ENCODE measurements around the gene CDK2.
A peak's percentile ranks its signal among the peaks of the same experiment; 100 is the strongest.

The CDK2 gene

GRCh38 chr12:56004211-56004610 is 37.6 kb downstream of the CDK2 start:
- Histone ChIP-seq H3K9ac (ENCODE audit: low read depth, low read length) (no peak overlapping the region), H3K4me1 (ENCODE audit: control insufficient read depth, insufficient read depth, low read length) (no peaks in the 10 kb centered on the region), H3K27me3 (ENCODE audit: control insufficient read depth, insufficient read depth, low read length) (no peaks in the 10 kb centered on the region), H3K4me3 (ENCODE audit: low read depth, low read length) (no peak overlapping the region), H3K36me3 (ENCODE audit: control insufficient read depth, insufficient read depth, low read length) (peaks cover 14% of the 10 kb centered on the region), H3K9me3 (ENCODE audit: control insufficient read depth, insufficient read depth, low read length) (no peaks in the 10 kb centered on the region)

GRCh38 chr12:56007564-56008559 is 41.2 kb downstream of the CDK2 start:
- Histone ChIP-seq H3K36me3 (ENCODE audit: control insufficient read depth, insufficient read depth, low read length) (peaks cover 14% of the 10 kb centered on the region), H3K9ac (ENCODE audit: low read depth, low read length) (peak overlapping the region; percentile 71), H3K27me3 (ENCODE audit: control insufficient read depth, insufficient read depth, low read length) (no peaks in the 10 kb centered on the region), H3K4me3 (ENCODE audit: low read depth, low read length) (peak overlapping the region; percentile 90), H3K9me3 (ENCODE audit: control insufficient read depth, insufficient read depth, low read length) (no peaks in the 10 kb centered on the region), H3K4me1 (ENCODE audit: control insufficient read depth, insufficient read depth, low read length) (no peaks in the 10 kb centered on the region)

- Histone ChIP-seq H3K4me3 (ENCODE audit: low read depth, low read length) (no peak overlapping the region), H3K9ac (ENCODE audit: low read depth, low read length) (no peak overlapping the region), H3K9me3 (ENCODE audit: control insufficient read depth, insufficient read depth, low read length) (no peaks in the 10 kb centered on the region), H3K27me3 (ENCODE audit: control insufficient read depth, insufficient read depth, low read length) (no peaks in the 10 kb centered on the region), H3K4me1 (ENCODE audit: control insufficient read depth, insufficient read depth, low read length) (no peaks in the 10 kb centered on the region), H3K36me3 (ENCODE audit: control insufficient read depth, insufficient read depth, low read length) (no peaks in the 10 kb centered on the region)
These were observed 43.5 kb downstream of the CDK2 start for GRCh38 chr12:56010111-56010570.

- no peaks in the 10 kb centered on the region for H3K9me3 ChIP-seq (ENCODE audit: control insufficient read depth, insufficient read depth, low read length)
- no peaks in the 10 kb centered on the region for H3K4me1 ChIP-seq (ENCODE audit: control insufficient read depth, insufficient read depth, low read length)
- H3K4me3 ChIP-seq (ENCODE audit: low read depth, low read length): no peak overlapping the region
- no peaks in the 10 kb centered on the region for H3K27me3 ChIP-seq (ENCODE audit: control insufficient read depth, insufficient read depth, low read length)
- H3K36me3 ChIP-seq (ENCODE audit: control insufficient read depth, insufficient read depth, low read length): no peaks in the 10 kb centered on the region
- no peak overlapping the region for H3K9ac ChIP-seq (ENCODE audit: low read depth, low read length)
These were observed 45.0 kb downstream of the CDK2 start for GRCh38 chr12:56011509-56012090.

DNA sequence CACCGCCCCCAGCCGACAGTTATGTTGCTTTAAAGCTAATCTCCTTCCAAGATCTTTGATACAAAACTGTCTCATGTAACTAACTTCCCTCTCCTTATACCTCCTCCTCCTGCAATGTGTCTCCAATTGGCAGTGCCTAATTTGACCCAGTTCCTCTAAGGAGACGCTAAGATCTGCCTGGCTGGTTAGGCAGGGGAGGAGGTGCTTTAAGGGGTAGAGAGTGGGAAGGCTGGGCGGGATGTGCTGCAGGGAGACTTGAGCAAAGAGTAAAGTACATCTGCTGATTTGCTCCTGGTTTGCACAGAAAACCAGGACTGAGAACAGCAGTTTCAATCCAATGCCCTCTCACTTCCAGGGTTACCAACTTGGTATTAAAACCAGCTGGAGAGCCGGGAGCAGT is 46.9 kb downstream of the CDK2 start:
- H3K9me3 ChIP-seq (ENCODE audit: control insufficient read depth, insufficient read depth, low read length): no peaks in the 10 kb centered on the region
- no peak overlapping the region for H3K4me3 ChIP-seq (ENCODE audit: low read depth, low read length)
- no peaks in the 10 kb centered on the region for H3K36me3 ChIP-seq (ENCODE audit: control insufficient read depth, insufficient read depth, low read length)
- no peaks in the 10 kb centered on the region for H3K4me1 ChIP-seq (ENCODE audit: control insufficient read depth, insufficient read depth, low read length)
- no peaks in the 10 kb centered on the region for H3K27me3 ChIP-seq (ENCODE audit: control insufficient read depth, insufficient read depth, low read length)
- no peak overlapping the region for H3K9ac ChIP-seq (ENCODE audit: low read depth, low read length)

DNA sequence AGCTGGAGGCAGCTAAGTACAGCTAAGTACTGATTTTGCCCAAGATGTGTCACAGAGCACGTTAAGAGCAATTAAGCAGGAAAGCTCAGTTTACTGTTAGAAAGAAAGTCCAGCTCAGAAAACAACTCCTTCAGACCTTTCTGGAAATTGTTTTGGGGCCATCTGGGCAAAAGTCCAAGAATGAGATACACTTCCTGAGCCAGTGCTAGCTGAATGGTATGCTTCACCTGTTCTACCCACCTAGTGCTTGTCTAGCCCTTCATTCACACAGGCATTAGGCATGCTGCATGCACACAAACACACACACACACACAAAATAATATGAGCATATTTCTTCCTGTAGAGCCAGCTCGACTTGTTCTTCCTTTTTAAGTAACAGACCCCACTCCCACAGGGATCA is 47.6 kb downstream of the CDK2 start:
- H3K9ac ChIP-seq (ENCODE audit: low read depth, low read length): no peak overlapping the region
- H3K4me1 ChIP-seq (ENCODE audit: control insufficient read depth, insufficient read depth, low read length): no peaks in the 10 kb centered on the region
- H3K27me3 ChIP-seq (ENCODE audit: control insufficient read depth, insufficient read depth, low read length): no peaks in the 10 kb centered on the region
- H3K9me3 ChIP-seq (ENCODE audit: control insufficient read depth, insufficient read depth, low read length): no peaks in the 10 kb centered on the region
- no peaks in the 10 kb centered on the region for H3K36me3 ChIP-seq (ENCODE audit: control insufficient read depth, insufficient read depth, low read length)
- H3K4me3 ChIP-seq (ENCODE audit: low read depth, low read length): no peak overlapping the region

GRCh38 chr12:56017181-56017580 is 50.6 kb downstream of the CDK2 start:
- no peaks in the 10 kb centered on the region for H3K27me3 ChIP-seq (ENCODE audit: control insufficient read depth, insufficient read depth, low read length)
- H3K9ac ChIP-seq (ENCODE audit: low read depth, low read length): no peak overlapping the region
- H3K4me3 ChIP-seq (ENCODE audit: low read depth, low read length): no peak overlapping the region
- no peaks in the 10 kb centered on the region for H3K36me3 ChIP-seq (ENCODE audit: control insufficient read depth, insufficient read depth, low read length)
- H3K9me3 ChIP-seq (ENCODE audit: control insufficient read depth, insufficient read depth, low read length): no peaks in the 10 kb centered on the region
- H3K4me1 ChIP-seq (ENCODE audit: control insufficient read depth, insufficient read depth, low read length): peaks cover 15% of the 10 kb centered on the region

DNA sequence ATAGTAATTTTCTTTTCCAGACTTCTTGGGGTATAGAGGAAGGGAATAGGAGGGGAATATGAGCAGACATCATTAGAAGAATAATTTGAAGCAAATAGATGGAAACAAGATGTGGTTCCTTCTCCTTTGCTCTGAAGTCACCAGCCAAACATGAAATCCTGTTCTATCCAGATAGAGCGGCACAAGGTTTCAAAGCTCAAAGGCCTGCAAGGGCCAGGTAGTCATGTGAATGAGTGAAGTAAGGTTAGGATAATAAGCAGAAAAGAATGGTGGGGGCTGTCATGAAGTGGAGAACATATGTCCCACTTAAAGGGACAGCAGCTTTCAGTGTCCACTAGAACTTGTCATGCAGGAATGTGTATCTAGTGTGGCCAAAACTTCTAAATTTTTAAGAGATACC is 51.7 kb downstream of the CDK2 start:
- H3K9me3 ChIP-seq (ENCODE audit: control insufficient read depth, insufficient read depth, low read length): no peaks in the 10 kb centered on the region
- H3K27me3 ChIP-seq (ENCODE audit: control insufficient read depth, insufficient read depth, low read length): no peaks in the 10 kb centered on the region

DNA sequence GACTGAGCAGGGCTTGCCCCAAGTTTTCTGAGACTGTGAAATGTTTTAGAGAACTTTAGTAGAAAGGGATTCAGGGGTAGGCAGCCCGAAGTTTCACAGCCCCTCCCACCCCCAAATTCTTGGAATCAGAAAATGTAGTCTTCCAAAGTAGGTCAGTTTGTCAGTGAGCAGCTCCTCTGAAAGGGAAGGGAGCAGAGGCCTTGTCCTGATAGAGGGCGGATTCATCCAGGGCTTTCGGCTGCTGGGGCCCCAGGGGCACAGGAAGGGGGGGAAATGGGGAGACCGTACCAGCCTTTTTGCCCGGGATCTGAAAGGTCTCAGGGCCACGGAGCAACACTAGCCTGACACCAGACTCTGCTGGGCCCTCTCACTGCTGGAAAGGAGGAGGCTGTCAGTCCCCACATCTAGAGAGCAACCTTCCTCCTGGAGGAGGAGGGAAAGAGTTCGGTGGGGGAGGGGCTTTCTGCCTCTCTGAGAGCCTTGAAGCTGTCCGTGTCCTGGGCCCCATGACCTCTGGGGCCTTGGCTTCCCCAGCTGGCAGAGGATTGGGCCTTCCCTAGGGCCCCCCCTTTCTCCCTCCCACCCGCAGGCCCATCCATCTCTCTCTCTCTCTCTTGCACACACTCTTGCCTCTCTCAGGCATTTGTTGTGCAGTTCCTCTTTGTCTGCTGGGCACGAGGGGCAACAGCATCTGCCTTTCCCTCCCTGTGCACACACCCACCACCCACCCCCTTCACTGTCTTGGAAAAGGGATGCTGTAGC is 54.0 kb downstream of the CDK2 start, which contains the start of gene IKZF4:
TSS of gene IKZF4 (plus strand) at position 621 of the 762 bp plus-strand sequence. CDS start 451 bp downstream, outside the sequence.
- Histone ChIP-seq H3K9ac (ENCODE audit: low read depth, low read length) (peak within 1 kb of the TSS; percentile 76), H3K9me3 (ENCODE audit: control insufficient read depth, insufficient read depth, low read length) (no peaks in the 10 kb centered on the region), H3K4me1 (ENCODE audit: control insufficient read depth, insufficient read depth, low read length) (peaks cover 16% of the 10 kb centered on the region), H3K36me3 (ENCODE audit: control insufficient read depth, insufficient read depth, low read length) (peaks cover 5% of the 10 kb centered on the region), H3K27me3 (ENCODE audit: control insufficient read depth, insufficient read depth, low read length) (no peaks in the 10 kb centered on the region), H3K4me3 (ENCODE audit: low read depth, low read length) (peak within 1 kb of the TSS; percentile 72)

More for the DNA sequence above, 51.7 kb downstream of the CDK2 start:
- Histone ChIP-seq H3K4me1 (ENCODE audit: control insufficient read depth, insufficient read depth, low read length) (peaks cover 16% of the 10 kb centered on the region), H3K9ac (ENCODE audit: low read depth, low read length) (no peak overlapping the region), H3K4me3 (ENCODE audit: low read depth, low read length) (no peak overlapping the region), H3K36me3 (ENCODE audit: control insufficient read depth, insufficient read depth, low read length) (no peaks in the 10 kb centered on the region)

- Histone ChIP-seq H3K9ac (ENCODE audit: low read depth, low read length) (no peak overlapping the region), H3K27me3 (ENCODE audit: control insufficient read depth, insufficient read depth, low read length) (no peaks in the 10 kb centered on the region), H3K4me1 (ENCODE audit: control insufficient read depth, insufficient read depth, low read length) (peaks cover 16% of the 10 kb centered on the region), H3K36me3 (ENCODE audit: control insufficient read depth, insufficient read depth, low read length) (peaks cover 9% of the 10 kb centered on the region), H3K4me3 (ENCODE audit: low read depth, low read length) (peak overlapping the region; percentile 72), H3K9me3 (ENCODE audit: control insufficient read depth, insufficient read depth, low read length) (no peaks in the 10 kb centered on the region)
These were observed 55.4 kb downstream of the CDK2 start for GRCh38 chr12:56021889-56022497.
